Hepatocyte (in vitro differentiated cells): ENCODE measurements around the gene SLC9A6.
"Not testable (repeated sequence)": the region's sequence is repeated elsewhere in the genome, so short reads cannot be mapped to it uniquely, and the experiment has no call there.

Source experiments
- EZH2 ChIP-seq: fragments of 200-600 bp; sonication (generic); IDR thresholded peaks from 2 replicates; pipeline ENCODE4 v1.6.1; 2016; ENCODE audit warnings: antibody characterized with exemption, mild to moderate bottlenecking, borderline replicate concordance
- EZH2phosphoT487 ChIP-seq: fragments of 200-600 bp; sonication (generic); IDR thresholded peaks from one replicate; pipeline ENCODE4 v1.6.1; 2018; ENCODE audit warnings: antibody characterized with exemption, mild to moderate bottlenecking, low read depth, moderate library complexity; ENCODE audit not compliant: unreplicated experiment, severe bottlenecking
- TF ChIP-seq, protein P1 (sequence below): fragments of 200-600 bp; sonication (generic); IDR thresholded peaks from 2 replicates; pipeline ENCODE4 v1.5.1; 2016; ENCODE audit warnings: antibody characterized with exemption, mild to moderate bottlenecking; ENCODE audit not compliant: poor library complexity

DNA sequence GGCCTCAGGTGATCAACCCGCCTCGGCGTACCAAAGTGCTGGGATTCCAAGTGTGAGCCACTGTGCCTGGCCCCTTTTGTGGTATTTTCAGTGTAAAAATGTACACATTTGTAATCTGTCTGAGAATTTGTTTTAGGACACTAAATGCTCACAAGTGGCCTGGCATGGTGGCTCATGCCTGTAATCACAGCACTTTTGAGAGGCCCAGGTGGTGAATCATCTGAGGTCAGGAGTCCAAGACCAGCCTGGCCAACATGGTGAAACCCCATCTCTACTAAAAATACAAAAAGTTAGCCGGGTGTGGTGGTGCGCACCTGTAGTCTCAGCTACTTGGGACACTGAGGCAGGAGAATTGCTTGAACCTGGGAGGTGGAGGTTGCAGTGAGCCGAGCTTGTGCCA is 106.7 kb downstream of the SLC9A6 start:
- TF ChIP-seq, protein P1, sequence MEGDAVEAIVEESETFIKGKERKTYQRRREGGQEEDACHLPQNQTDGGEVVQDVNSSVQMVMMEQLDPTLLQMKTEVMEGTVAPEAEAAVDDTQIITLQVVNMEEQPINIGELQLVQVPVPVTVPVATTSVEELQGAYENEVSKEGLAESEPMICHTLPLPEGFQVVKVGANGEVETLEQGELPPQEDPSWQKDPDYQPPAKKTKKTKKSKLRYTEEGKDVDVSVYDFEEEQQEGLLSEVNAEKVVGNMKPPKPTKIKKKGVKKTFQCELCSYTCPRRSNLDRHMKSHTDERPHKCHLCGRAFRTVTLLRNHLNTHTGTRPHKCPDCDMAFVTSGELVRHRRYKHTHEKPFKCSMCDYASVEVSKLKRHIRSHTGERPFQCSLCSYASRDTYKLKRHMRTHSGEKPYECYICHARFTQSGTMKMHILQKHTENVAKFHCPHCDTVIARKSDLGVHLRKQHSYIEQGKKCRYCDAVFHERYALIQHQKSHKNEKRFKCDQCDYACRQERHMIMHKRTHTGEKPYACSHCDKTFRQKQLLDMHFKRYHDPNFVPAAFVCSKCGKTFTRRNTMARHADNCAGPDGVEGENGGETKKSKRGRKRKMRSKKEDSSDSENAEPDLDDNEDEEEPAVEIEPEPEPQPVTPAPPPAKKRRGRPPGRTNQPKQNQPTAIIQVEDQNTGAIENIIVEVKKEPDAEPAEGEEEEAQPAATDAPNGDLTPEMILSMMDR = not testable (repeated sequence)
- TF ChIP-seq EZH2, EZH2phosphoT487: not testable (repeated sequence)
